GM18951 (cell line): ENCODE measurements around the gene ADAM11.

Source experiments
- POLR2A ChIP-seq: IDR thresholded peaks from 4 replicates; pipeline ENCODE4 v1.6.1; 2011; ENCODE audit warnings: mild to moderate bottlenecking; ENCODE audit not compliant: insufficient read length, insufficient read depth; ENCODE audit errors: extremely low read depth
- in situ Hi-C: fragments of 300-500 bp; cut with MboI; formaldehyde crosslinking; loops from one replicate; pipeline ENCODE4 v1.12.0; 2022; ENCODE audit warnings: low sequenced_read_pairs, mixed read lengths, inconsistent platforms; ENCODE audit not compliant: unreplicated experiment

The ADAM11 gene

DNA sequence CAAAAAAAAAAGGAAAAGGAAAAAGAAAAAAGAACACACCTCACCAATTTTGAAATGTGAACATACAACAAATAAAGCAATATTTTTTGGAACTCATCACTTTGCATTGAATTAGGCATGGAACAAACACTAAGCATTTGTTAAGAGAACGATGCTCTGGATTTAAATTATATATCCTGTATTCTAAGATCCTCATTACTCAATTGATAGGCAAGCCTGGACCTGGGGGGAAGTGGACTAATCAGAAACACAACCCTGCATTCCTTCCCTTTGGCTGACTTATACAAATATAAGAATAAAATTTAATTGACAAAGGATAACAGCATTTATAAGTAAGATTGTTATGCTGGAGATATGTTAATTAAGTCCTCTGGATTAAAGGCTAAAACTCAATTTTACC is 69.1 kb downstream of the ADAM11 start:
- no peak for TF ChIP-seq POLR2A
- in situ Hi-C loops, result no loop called here

DNA sequence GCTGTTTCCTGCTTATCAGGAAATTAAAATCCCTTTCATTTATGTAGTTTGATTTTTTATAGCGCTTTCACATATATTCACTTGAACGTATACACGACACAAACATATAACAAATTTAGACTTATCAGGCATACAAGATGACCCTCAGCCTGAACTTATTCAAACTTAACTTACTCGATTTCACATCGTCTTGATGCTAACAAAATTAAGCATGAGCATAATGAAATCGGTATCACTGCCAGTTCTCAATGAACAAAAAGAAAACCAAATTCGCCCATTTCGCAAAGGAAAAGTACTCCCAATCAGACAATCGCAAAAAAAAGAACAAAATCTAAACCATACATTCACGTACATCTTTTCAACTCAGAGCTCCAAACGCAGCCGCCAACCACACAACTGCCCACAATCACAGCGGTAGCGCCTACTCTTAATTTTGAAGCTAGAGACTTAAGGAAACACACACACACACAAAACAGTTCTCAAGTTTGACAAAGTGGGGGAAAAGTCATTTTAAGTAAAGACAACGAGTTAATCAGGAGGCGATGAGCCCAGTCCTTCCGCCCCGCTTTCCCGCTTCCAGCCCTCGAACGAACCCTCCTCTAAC is 70.2 kb downstream of the ADAM11 start:
- in situ Hi-C loops, result no loop called here
- no peak for TF ChIP-seq POLR2A

DNA sequence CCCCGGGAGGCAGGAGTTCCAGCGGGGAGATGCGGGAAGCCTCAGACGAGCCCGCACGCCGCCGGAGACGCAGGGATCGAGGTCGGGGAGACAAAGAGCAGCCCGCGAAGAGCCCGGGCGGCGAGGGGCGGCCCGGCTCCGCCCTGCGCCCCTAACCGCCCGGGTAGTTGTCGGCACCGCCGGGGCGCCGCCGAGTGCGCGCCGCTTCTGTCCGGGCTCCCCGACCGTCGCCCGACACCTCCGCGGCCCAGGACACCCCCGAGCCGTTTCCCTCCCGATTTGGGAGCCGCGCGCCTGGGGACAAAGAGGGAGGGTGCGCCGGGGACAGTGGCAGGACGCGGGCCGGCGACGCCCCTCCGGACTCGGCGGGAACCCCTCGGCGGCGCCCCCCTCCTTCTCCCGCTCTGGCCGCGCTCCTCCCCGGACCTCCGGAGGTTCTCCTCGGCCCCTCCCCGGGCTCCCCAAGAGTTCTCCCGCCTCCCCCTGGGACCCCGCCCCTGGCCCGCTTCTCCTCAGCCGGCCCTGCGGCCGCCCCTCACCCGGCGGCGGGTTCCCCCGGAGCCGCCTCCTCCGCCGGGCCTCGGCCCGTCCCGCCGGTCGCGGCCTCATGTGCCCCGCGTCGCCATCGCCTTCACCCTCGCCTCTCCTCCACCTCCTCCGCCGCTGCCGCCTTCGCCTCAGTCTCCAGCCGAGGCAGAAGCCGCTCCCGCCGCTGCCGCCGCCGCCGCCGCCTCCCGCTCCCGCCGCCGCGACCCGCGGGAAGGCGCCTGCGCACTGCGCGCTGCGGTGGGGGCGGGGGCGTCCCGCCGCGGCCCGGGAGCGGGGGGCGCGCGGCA is 71.0 kb downstream of the ADAM11 start, which contains the start of gene GJC1:
TSS of gene GJC1 (minus strand) at position 765 of the 836 bp plus-strand sequence. CDS start 24,470 bp downstream, outside the sequence.
- TF ChIP-seq POLR2A, result peak; percentile 52
- in situ Hi-C loops, result no loop called here

GRCh38 chr17:44830359-44831288 is 71.8 kb downstream of the ADAM11 start:
- no peak for TF ChIP-seq POLR2A
- in situ Hi-C loops, result no loop called here

GRCh38 chr17:44831371-44831770 is 72.6 kb downstream of the ADAM11 start:
- TF ChIP-seq POLR2A, result no peak
- in situ Hi-C loops, result no loop called here
